AG04450 (cell line): ENCODE results near the gene KLHL21. TPM values are rescaled to one million over a fixed set of nuclear protein-coding genes. Genes with fewer than 3 reads are reported as not detected.

Source experiments
- CTCF ChIA-PET: fragments of 300-600, 350-600 bp; formaldehyde crosslinking; extraction: SDS; loops from one replicate; lab custom pipeline; 2022; ENCODE audit warnings: antibody characterized with exemption, inconsistent platforms; lab: Charles Lee
- POLR2A ChIA-PET: fragments of 350-600 bp; formaldehyde crosslinking; extraction: SDS; loops from one replicate; lab custom pipeline; 2021; ENCODE audit warnings: antibody characterized with exemption, inconsistent platforms; lab: Yijun Ruan, JAX
- DNase-seq: peaks from one replicate; pipeline ENCODE4 v3.0.0-alpha.2; 2011; ENCODE audit warnings: low read depth, low spot score
- H3K27ac ChIP-seq: one replicate; pipeline ENCODE4 v1.5.1; 2012; ENCODE audit warnings: low read depth, low read length, control low read depth
- H3K27me3 ChIP-seq: one replicate; pipeline ENCODE4 v1.6.0; 2012; ENCODE audit warnings: low read length; ENCODE audit not compliant: control insufficient read depth, insufficient read depth
- H3K4me3 ChIP-seq: 2 replicates; pipeline ENCODE4 v1.5.1; 2011; ENCODE audit warnings: mild to moderate bottlenecking, low read depth, low read length, control low read depth
- H3K9me3 ChIP-seq: 2 replicates; pipeline ENCODE4 v1.5.1; 2012; ENCODE audit warnings: low read length; ENCODE audit not compliant: control insufficient read depth, insufficient read depth
- CTCF ChIP-seq: IDR thresholded peaks from 2 replicates; pipeline ENCODE4 v1.5.1; 2011; ENCODE audit warnings: low read depth, low read length, control low read depth, inconsistent platforms
- polyA plus RNA-seq: library from polyadenylated mRNA; depleted of rRNA; stranded (reverse); fragments of >200 nt; gene quantifications from 2 replicates; pipeline ENCODE4 v1.2.3, GENCODE V29; 2011

Gene KLHL21
- polyA plus RNA-seq, 1 experiment, result 11.7 TPM

- H3K27ac ChIP-seq, result no peak overlapping the region
- ChIA-PET POLR2A (interaction anchor here (0.9 to 1.8 kb wide), 7 partner anchors 10 to 26 kb away, joined by 3 to 9 read pairs (median 4); partner anchors contain the start of genes KLHL21 and NOL9), CTCF (interaction anchor here (0.8 to 3.2 kb wide), 2 partner anchors 25 to 26 kb away, joined by 3 to 15 read pairs; partner anchors contain the start of genes NOL9 and TAS1R1)
- H3K27me3 ChIP-seq, result no peaks in the 10 kb centered on the region
- no peak for DNase-seq
- peak overlapping the region; percentile 86 for H3K4me3 ChIP-seq
- H3K9me3 ChIP-seq, result no peaks in the 10 kb centered on the region
- no peak for TF ChIP-seq CTCF
Measured at GRCh38 chr1:6580119-6580592, 22.5 kb downstream of the KLHL21 start.

GRCh38 chr1:6579374-6580118, 23.1 kb downstream of the KLHL21 start, which contains the start of gene ZBTB48:
Gene ZBTB48, plus strand, starts transcription at chr1:6579994. Its CDS starts 616 bp downstream, at chr1:6580610.
- TF ChIP-seq CTCF, result no peak
- POLR2A ChIA-PET, result interaction anchor here (0.9 to 1.8 kb wide), 8 partner anchors 10 to 25 kb away, joined by 3 to 9 read pairs (median 4); partner anchors contain the start of genes KLHL21 and NOL9
- Histone ChIP-seq H3K27ac (peak within 1 kb of the TSS; percentile 77), H3K27me3 (no peaks in the 10 kb centered on the region), H3K4me3 (peak within 1 kb of the TSS; percentile 86), H3K9me3 (no peaks in the 10 kb centered on the region)
- CTCF ChIA-PET, result interaction anchor here (0.8 to 3.2 kb wide), 2 partner anchors 25 kb away, joined by 3 to 15 read pairs; partner anchors contain the start of genes NOL9 and TAS1R1
- peak; percentile 89 for DNase-seq

- POLR2A ChIA-PET, result interaction anchor here (1.3 to 1.8 kb wide), 2 partner anchors 10 to 23 kb away, joined by 3 to 6 read pairs; partner anchors contain the start of gene KLHL21
- no peak for TF ChIP-seq CTCF
- H3K9me3 ChIP-seq, result no peaks in the 10 kb centered on the region
- CTCF ChIA-PET, result interaction anchor here (1.4 to 3.2 kb wide), 2 partner anchors 24 to 25 kb away, joined by 5 to 15 read pairs; partner anchors contain the start of genes NOL9 and TAS1R1
- DNase-seq, result no peak
- H3K27me3 ChIP-seq, result no peaks in the 10 kb centered on the region
- H3K4me3 ChIP-seq, result peak overlapping the region; percentile 57; the same call in 1 of the 2 replicates
- H3K27ac ChIP-seq, result no peak overlapping the region
Measured at GRCh38 chr1:6578624-6579373, 23.9 kb downstream of the KLHL21 start.

- ChIA-PET POLR2A (interaction anchor here (0.6 to 1.3 kb wide), 2 partner anchors 11 to 84 kb away, joined by 3 to 4 read pairs; no protein-coding TSS in a partner anchor), CTCF (interaction anchor here (1.4 kb wide), 1 partner anchor 23 kb away, joined by 5 read pairs; the partner anchor contains the start of genes NOL9 and TAS1R1)
- Histone ChIP-seq H3K9me3 (no peaks in the 10 kb centered on the region), H3K4me3 (no peak overlapping the region), H3K27ac (no peak overlapping the region), H3K27me3 (no peaks in the 10 kb centered on the region)
- DNase-seq, result no peak
- TF ChIP-seq CTCF, result no peak
Measured at GRCh38 chr1:6577831-6578525, 24.7 kb downstream of the KLHL21 start.
